GM18907 (cell line): Measurements from ENCODE around the gene SNX1.
A peak's percentile ranks its signal among the peaks of the same experiment; 100 is the strongest.
"Not testable (repeated sequence)": the region's sequence is repeated elsewhere in the genome, so short reads cannot be mapped to it uniquely, and the experiment has no call there.

Source experiments
- ATAC-seq: cut with Tn5 transposase; IDR thresholded peaks from one replicate; pipeline ENCODE4 v1.9.1; 2021; ENCODE audit warnings: mild to moderate bottlenecking, moderate library complexity; ENCODE audit not compliant: unreplicated experiment

SNX1 gene

DNA sequence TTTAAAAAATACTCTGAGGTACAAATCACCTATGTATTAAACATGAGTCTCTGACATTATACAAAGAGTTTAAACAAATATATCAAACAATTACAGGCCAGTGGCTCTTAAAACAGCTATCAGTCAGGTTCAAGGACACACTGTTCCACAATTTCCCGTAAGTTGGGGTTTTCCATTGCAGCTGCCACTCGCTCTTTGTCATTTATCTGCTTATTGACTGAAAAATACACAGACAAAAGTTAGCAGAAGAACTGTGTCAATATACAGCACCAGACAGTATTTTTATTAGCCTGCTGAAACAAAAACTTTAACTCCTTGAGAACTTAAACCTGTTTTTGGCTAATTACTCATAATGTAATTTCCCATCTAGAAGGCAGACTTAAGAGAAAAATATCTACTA lies 23.0 kb upstream of the SNX1 start:
- no peak for ATAC-seq

DNA sequence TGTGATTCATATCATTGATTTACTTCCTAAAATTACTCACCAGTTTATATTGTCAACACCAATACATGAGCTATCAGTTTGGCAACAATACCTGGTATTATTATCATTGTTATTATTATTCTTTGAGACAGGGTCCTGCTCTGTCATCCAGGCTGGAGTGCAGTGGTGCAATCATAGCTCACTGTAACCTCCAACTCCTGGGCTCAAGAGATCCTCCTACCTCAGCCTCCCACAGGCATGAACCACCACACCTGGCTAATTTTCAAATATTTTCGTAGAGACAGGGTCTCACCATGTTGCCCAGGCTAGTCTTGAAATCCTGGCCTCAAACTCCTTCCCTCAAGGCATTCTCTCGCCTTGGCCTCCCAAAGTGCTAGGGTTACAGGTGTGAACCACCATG lies 22.3 kb upstream of the SNX1 start:
- not testable (repeated sequence) for ATAC-seq

- ATAC-seq = no peak
Measured at GRCh38 chr15:64082757-64083156, 13.0 kb upstream of the SNX1 start.

DNA sequence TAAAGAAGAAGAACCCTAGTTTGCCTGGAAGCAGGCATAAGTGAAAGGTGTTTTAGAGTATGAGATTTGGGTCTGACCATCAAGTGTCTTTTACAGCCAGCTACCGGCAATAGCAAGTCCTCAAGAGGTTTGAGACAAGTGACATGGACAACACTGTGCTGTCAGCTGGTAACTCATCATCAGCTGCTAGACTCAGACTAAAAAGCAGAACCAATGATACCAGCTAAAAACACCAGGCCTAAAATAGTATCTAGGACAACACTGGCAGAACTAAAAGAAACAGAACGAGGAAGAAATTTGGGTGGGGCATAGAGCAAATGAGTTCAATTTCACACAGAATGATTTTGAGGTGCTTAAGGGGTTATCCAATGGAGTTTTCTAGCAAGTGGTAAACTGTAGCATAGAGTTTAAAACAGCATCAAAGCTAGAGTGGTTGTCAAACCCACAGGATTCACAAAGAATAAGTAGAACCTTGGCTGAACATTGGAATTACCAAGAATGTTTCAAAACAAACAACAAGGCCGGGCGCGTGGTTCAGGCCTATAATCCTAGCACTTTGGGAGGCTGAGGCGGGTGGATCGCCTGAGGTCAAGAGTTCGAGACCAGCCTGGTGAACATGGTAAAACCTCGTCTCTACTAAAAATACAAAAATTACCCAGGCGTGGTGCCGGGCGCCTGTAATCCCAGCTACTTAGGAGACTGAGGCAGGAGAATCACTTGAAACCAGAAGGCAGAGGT lies 6.1 kb upstream of the SNX1 start:
- no peak for ATAC-seq

DNA sequence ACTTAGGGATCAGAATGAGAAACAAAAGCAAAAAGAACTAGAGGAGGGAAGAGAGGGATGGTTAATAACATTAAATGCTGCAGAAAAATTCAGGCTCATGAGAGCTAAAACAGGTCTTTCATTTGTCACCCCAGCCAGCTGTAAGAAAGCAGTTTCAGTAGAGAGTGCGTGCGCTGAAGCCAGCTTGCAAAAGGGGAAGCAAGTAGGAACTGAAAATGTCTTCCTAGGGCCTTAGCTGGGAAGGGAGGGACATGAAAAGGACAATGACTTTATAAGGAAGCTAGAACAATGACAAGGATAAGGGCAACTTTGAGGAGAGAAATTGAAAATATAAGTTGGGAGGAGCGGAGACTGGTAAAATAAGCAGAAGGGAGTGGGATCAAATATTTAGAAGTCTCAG lies 5.3 kb upstream of the SNX1 start:
- ATAC-seq = no peak

DNA sequence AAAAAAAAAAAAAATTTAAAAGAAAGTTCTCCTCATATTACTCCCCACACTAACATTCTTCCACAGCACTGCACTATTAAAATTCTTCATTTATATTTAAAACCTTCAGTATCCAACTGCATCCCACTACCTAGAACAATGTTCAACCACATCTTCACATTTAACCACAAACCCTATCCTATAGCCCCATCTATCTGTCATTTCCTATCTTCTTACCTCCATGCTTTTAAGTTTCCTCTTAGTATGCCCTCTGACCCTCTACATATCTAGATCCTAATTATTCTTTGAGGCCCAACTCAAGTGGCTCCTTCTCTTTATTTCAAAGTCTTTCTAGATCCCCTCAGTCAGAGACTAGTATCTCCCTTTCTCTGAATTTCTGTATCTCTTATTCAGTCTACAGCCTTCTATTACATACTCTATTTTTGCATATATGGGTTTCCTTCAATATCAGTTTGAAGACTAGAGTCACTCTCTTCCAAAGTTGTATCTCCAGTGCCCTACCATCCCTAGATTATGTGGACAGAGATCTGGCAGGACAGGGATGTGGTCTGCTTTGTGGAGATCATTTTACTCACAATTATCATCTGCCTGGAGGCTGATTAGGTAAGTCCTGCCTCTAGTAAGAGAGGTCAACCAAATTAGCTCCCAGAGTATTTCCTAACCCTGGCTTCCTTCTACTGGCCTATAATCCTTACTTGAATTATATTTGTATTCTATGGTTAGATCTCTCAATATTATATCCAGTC lies 3.5 kb upstream of the SNX1 start:
- no peak for ATAC-seq

DNA sequence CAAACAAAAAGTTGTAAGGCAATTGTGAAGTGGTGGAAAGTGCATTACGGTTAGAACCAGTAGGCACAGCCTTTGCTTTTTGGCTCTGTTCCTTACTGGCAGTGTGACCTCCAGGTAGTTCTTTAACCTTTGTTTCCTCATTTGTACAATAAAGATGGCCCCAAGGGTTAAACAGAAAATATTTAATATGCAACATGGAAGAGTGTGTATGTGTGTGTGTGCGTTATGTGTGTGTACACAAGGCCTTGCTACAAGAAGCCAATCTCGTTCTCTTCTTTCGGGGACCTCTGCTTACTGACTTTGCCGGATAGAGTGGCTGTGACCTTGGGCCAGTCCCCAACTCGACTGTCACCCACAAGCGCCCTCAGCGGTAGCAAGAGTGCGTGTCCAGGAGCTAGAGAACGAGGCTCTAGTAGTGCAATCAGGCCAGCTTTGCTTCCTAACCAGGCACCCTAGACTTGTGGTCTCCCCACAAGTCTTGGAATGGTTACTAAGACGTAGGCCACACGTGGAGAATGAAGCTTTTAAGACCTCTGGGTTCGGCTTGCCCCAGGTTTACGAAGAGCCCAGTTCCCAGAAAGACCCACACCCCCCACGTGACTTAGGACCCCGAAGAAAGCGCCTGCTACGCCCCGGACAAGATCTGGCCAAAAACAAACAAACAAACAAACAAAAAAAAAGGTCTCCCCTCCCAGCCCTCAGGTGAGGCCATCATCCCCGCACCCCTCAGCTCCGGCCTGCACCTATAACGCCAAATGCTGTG lies 2.7 kb upstream of the SNX1 start:
- ATAC-seq = peak; percentile 28

- ATAC-seq = peak; percentile 76
Measured at GRCh38 chr15:64093627-64094417, 2.0 kb upstream of the SNX1 start, which contains the start of gene CIAO2A. Gene CIAO2A (minus strand): TSS chr15:64093838. CDS start chr15:64093768, 70 bp downstream.

GRCh38 chr15:64095431-64095794 lies 369 bp upstream of the SNX1 start:
- ATAC-seq = no peak

DNA sequence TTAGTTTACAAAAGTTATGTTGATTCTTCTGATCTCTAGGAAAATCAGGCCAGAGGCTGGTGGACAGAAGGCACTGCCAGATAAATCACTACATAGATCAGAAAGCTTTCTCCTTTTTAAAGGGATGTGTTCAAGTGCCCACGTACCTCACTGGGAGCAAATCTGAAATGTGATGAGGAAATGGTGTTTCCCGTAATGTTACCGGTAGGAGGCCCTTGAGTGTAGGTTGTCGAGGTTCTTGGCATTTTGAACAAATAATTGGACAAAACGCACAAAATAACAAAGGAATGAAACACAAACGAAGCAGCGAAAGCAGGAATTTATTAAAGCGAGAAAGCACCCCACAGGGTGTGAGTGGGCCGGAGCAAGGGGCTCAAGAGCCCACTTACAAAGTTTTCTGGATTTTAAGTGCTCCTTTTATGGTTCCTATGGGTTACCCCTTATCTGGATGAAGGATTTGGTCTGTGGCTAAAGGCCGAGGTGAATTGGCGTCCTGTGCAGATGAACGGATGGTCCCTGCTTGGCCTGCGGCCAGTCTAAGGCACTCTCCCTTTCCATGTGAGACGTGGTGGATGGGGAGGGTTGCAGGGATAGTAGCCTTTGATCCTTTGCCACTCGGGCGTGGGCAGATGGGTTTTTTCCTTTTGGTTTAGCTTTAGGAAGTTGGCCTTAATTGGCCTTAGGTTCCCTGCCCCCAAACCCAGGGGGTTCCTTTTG lies 1.0 kb downstream of the SNX1 start:
- ATAC-seq = no peak

DNA sequence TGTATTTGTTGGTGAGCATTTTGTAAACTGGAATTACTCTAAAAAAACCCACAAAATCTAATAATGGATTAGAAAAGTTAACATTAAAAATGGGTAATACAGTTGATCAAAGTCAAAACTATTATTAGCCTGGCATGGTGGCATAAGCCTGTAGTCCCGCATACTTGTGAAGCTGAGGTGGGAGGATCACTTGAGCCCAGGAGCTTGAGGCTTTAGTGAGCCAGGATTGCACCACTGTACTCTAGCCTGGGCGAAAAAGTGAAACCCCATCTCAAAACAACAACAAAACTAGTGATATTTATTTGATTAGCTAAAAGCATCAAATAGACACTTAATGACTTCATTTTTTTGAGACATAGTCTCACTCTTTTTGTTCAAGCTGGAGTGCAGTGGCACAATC lies 3.6 kb downstream of the SNX1 start:
- ATAC-seq = no peak

- ATAC-seq = no peak
Measured at GRCh38 chr15:64100958-64101357, 5.2 kb downstream of the SNX1 start.

- ATAC-seq = no peak
Measured at GRCh38 chr15:64102497-64102896, 6.7 kb downstream of the SNX1 start.

DNA sequence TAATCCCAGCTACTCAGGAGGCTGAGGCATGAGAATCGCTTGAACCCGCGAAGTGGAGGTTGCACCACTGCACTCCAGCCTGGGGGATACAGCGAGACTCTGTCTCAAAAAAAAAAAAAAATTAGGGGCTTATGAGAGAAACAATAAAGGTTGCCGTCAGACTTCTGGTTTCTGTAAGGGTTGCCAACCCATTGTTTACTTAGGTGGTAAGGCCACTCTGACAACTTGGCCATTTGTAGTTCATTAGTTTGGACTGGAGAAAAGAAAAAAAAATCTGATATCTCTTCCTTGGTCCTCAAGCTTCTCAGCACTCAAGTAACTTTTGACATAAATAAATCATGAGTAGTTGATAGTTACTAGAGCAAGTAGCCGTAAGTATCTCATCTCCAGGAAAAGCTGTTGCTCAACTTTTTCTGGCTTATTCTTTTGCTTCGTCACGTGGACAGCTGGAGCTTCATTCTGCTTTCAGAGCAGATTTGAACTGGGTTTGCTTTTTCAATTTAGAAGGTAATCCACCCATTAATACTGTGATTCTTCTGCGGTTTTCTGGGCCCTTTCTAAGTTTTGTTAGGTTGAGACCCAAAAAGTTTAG lies 9.4 kb downstream of the SNX1 start:
- ATAC-seq = no peak

DNA sequence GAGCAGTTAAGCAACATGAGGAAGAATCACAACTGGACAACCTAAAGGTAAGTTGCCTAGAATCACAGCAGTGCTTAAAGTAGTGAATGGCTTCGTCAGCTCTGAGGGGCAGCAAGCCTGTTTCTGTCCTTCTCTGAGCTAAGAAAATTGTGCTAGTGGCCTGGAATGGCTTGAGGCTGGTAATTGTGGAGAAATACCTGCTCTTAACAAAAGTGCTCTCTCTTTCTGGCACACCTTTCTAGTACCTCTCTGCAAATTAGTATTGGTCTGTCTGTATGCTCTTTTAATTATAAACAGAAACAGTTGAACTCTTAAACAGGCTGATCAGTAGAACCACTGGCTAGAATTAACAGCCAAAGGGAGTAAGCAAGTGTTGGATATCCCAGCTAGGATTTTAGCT lies 11.6 kb downstream of the SNX1 start:
- ATAC-seq = no peak

GRCh38 chr15:64110108-64110701 lies 14.4 kb downstream of the SNX1 start:
- ATAC-seq = not testable (repeated sequence)

DNA sequence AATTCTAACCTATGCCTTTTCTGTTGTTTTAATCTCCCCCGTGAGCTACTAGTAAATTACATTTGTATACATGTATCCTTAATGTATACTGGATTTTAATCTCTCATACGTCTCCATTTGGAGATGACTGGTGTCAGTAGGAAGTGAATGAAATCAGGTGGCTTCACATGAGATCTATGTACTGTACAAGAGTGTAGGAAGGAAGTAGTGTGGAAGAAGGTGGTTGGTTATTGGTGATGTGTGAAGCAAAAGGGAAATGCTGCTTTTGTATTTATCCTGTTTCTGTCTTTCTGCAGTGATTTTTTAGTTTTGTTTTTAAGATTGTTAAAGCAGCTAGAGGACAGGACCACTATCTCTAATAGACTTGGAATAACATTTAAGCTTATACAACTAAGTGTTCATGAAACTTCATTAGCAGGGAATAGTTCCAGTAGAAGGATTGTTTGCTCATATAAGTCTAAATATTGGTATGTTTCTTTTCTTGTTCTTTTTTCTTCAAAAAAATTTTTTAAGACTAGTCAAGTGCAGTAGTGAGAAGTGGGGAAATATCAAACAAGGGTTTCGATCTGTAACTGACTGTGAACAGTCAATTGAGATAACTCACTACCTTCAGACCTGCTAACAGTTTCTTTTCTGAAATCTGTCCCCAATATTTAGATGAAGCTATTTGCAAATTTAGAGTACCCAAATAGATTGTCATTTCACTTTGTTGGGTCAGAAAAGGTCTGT lies 15.3 kb downstream of the SNX1 start:
- no peak for ATAC-seq

- ATAC-seq = no peak
Measured at GRCh38 chr15:64111679-64112050, 15.9 kb downstream of the SNX1 start.
